Epithelial cell of proximal tubule (primary cell): ENCODE measurements around the gene SLC25A24. TPM values are rescaled to one million over a fixed set of nuclear protein-coding genes. Genes with fewer than 3 reads are reported as not detected.
"Not testable (repeated sequence)": the region's sequence is repeated elsewhere in the genome, so short reads cannot be mapped to it uniquely, and the experiment has no call there.

ENCODE experiments used
- DNase-seq: peaks from one replicate; pipeline ENCODE4 v3.0.0-alpha.2; 2011; ENCODE audit warnings: low read depth
- H3K4me3 ChIP-seq: 2 replicates; pipeline ENCODE4 v1.5.1; 2011; ENCODE audit warnings: low read depth, mild to moderate bottlenecking, low read length
- CTCF ChIP-seq: conservative IDR thresholded peaks from 2 replicates; pipeline ENCODE4 v1.5.1; 2012; ENCODE audit warnings: low read depth, mild to moderate bottlenecking, low read length
- total RNA-seq: library from RNA; depleted of rRNA; stranded (reverse); fragments of >200 nt; gene quantifications from 2 replicates; pipeline ENCODE4 v1.2.3, GENCODE V29; 2015

Gene SLC25A24
- total RNA-seq, 1 donor from 2014 or later = 66.8 TPM

DNA sequence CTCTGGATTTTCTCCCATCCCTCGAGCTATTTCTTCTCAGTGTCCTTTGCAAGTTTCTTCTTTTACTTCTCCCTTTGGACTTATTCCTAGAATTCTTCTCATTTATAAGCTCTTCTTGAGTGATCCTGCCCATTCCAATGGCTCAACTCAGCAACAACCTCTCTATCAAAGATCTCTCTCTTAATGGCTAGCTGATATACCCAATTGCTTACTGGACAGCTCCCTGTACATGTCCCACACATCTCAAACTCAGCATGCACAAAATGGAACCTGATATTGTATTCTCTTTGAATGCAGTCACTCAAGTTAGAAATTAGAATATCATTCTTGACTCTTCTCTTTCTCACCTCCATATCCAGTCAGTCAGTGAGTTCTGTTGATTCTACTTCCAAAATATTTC is 48.6 kb downstream of the SLC25A24 start:
- TF ChIP-seq CTCF = no peak
- no peak overlapping the region for H3K4me3 ChIP-seq
- DNase-seq = no peak

- no peak for DNase-seq
- H3K4me3 ChIP-seq = no peak overlapping the region
- no peak for TF ChIP-seq CTCF
Measured at GRCh38 chr1:108149796-108150467, 50.2 kb downstream of the SLC25A24 start.

DNA sequence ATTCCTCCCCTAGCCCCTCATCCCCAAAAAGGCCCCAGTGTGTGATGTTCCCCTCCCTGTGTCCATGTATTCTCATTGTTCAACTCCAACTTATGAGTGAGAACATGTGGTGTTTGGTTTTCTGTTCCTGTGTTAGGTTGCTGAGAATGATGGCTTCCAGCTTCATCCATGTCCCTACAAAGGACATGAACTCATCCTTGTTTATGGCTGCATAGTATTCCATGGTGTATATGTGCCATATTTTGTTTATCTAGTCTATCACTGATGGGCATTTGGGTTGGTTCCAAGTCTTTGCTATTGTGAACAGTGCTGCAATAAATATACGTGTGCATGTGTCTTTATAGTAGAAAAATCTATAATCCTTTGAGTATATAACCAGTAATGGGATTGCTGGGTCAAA is 55.6 kb downstream of the SLC25A24 start:
- DNase-seq, H3K4me3 ChIP-seq: not testable (repeated sequence)

GRCh38 chr1:108142773-108143394 is 57.3 kb downstream of the SLC25A24 start:
- TF ChIP-seq CTCF = no peak
- DNase-seq = no peak
- no peak overlapping the region for H3K4me3 ChIP-seq

DNA sequence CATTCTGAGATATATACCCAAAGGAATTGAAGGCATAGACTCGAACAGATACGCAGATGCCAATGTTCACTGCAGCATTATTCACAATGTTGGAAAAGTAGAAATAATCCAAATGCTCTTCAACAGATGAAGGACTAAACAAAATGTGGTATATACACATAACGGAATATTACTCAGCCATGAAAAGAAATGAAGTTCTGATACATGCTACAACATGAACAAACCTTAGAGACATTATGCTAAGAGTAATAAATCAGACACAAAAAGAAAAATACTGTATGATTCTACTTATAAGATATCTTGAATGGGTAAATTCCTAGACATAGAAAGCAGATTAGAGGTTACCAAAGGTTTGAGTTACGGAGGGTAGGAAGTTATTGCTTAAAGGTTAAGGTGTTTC is 57.9 kb downstream of the SLC25A24 start:
- no peak overlapping the region for H3K4me3 ChIP-seq
- DNase-seq = no peak
- no peak for TF ChIP-seq CTCF

GRCh38 chr1:108141621-108142020 is 58.5 kb downstream of the SLC25A24 start:
- no peak overlapping the region for H3K4me3 ChIP-seq
- no peak for DNase-seq
- TF ChIP-seq CTCF = no peak

DNA sequence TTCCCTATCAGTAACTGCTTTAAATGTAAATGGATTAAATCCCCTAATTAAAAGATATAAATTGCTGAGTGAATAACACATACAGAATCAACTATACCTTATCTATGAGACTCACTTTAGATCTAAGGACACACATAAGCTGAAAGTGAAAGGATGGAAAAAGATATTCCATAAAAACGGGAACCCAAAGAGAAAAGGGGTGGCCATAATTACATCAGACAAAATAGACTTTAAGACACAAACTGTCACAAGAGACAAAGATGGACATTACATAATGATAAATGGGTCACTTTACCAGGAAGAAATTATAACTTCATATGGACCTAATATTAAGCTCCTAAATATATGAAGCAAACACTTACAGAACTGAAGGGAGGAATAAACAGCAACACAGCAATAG is 59.2 kb downstream of the SLC25A24 start:
- H3K4me3 ChIP-seq = no peak overlapping the region
- TF ChIP-seq CTCF = no peak
- no peak for DNase-seq
